Brain microvascular endothelial cell (primary cell): ENCODE measurements around the gene PAK2.

Source experiments
- DNase-seq: peaks from one replicate; pipeline ENCODE4 v3.0.0-alpha.2; 2020
- H3K27ac ChIP-seq: fragments of 250-450 bp; sonication (Bioruptor Pico); 2 replicates; pipeline ENCODE4 v1.5.1; 2020; ENCODE audit warnings: mild to moderate bottlenecking, moderate library complexity
- H3K27me3 ChIP-seq: fragments of 250-450 bp; sonication (Bioruptor Pico); replicated peaks from 2 replicates; pipeline ENCODE4 v1.5.1; 2020; ENCODE audit warnings: mild to moderate bottlenecking
- H3K36me3 ChIP-seq: fragments of 250-450 bp; sonication (Bioruptor Pico); replicated peaks from 2 replicates; pipeline ENCODE4 v1.5.1; 2020; ENCODE audit warnings: mild to moderate bottlenecking
- H3K4me3 ChIP-seq: 2 replicates; pipeline ENCODE4 v1.5.1; 2011; ENCODE audit warnings: low read depth, mild to moderate bottlenecking, control low read depth, low read length, moderate library complexity
- CTCF ChIP-seq: IDR thresholded peaks from 2 replicates; pipeline ENCODE4 v1.5.1; 2011; ENCODE audit warnings: low read depth, mild to moderate bottlenecking, moderate library complexity, low read length, control low read depth, inconsistent platforms; ENCODE audit errors: missing control alignments
- in situ Hi-C: cut with HindIII; loops from 2 replicates; pipeline ENCODE4 v1.10.0; 2017; ENCODE audit warnings: low sequenced_read_pairs, low pct_ligation_motif_present

The PAK2 gene

GRCh38 chr3:196757876-196758739 is 18.5 kb downstream of the PAK2 start:
- peak; percentile 81 for DNase-seq
- Histone ChIP-seq H3K27ac (peak overlapping the region; percentile 11), H3K4me3 (no peak overlapping the region), H3K27me3 (no peaks in the 10 kb centered on the region), H3K36me3 (peaks cover 5% of the 10 kb centered on the region)
- no peak for TF ChIP-seq CTCF
- in situ Hi-C loops = no loop called here

- no peak overlapping the region for H3K4me3 ChIP-seq
- no peaks in the 10 kb centered on the region for H3K36me3 ChIP-seq
- no peak overlapping the region for H3K27ac ChIP-seq
- DNase-seq = no peak
- no peaks in the 10 kb centered on the region for H3K27me3 ChIP-seq
- in situ Hi-C loops = no loop called here
- TF ChIP-seq CTCF = no peak
These were observed 23.5 kb downstream of the PAK2 start for GRCh38 chr3:196763179-196763578.

DNA sequence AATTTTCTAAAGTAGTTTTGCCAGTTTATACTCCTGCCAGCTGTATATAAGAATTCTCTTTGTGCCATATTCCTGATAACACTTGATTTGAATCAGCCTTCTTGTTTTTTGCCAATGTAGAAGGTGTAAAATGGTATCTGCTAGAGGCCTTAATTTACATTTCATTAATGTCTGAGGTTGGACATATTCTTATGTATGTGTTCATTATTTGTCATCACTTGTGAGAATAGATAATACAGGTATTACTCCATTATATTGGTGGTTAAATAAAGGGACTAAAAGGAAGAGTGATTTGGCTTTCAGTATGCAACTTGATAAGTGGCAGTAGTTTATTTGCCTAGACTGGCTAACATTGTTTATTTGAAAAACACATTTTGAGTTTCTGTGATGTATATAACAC is 25.8 kb downstream of the PAK2 start:
- no peaks in the 10 kb centered on the region for H3K27me3 ChIP-seq
- H3K27ac ChIP-seq = no peak overlapping the region
- no peaks in the 10 kb centered on the region for H3K36me3 ChIP-seq
- TF ChIP-seq CTCF = no peak
- H3K4me3 ChIP-seq = no peak overlapping the region
- no peak for DNase-seq
- in situ Hi-C loops = no loop called here

GRCh38 chr3:196771067-196771466 is 31.4 kb downstream of the PAK2 start:
- in situ Hi-C loops = no loop called here
- Histone ChIP-seq H3K4me3 (no peak overlapping the region), H3K36me3 (no peaks in the 10 kb centered on the region), H3K27ac (no peak overlapping the region), H3K27me3 (no peaks in the 10 kb centered on the region)
- TF ChIP-seq CTCF = no peak
- DNase-seq = no peak

- in situ Hi-C loops = no loop called here
These were observed 32.4 kb downstream of the PAK2 start for GRCh38 chr3:196772102-196772501.

More at GRCh38 chr3:196772102-196772501, 32.4 kb downstream of the PAK2 start:
- TF ChIP-seq CTCF = no peak
- H3K27me3 ChIP-seq = no peaks in the 10 kb centered on the region
- H3K36me3 ChIP-seq = no peaks in the 10 kb centered on the region
- no peak overlapping the region for H3K4me3 ChIP-seq
- DNase-seq = no peak
- H3K27ac ChIP-seq = no peak overlapping the region
